HG02884 (cell line): ENCODE results near the gene SORCS2.

Experiments used
- ATAC-seq: cut with Tn5 transposase; IDR thresholded peaks from one replicate; pipeline ENCODE4 v1.9.1; 2021; ENCODE audit warnings: mild to moderate bottlenecking, moderate library complexity; ENCODE audit not compliant: unreplicated experiment

Gene SORCS2

GRCh38 chr4:7744142-7744804 is 551.9 kb downstream of the SORCS2 start:
- ATAC-seq = no peak

- no peak for ATAC-seq
These were observed 553.1 kb downstream of the SORCS2 start for GRCh38 chr4:7745301-7745885.

- no peak for ATAC-seq
These were observed 554.2 kb downstream of the SORCS2 start for GRCh38 chr4:7746351-7747061.

- no peak for ATAC-seq
These were observed 554.7 kb downstream of the SORCS2 start for GRCh38 chr4:7747062-7747385.

GRCh38 chr4:7747566-7747965 is 555.2 kb downstream of the SORCS2 start:
- no peak for ATAC-seq

GRCh38 chr4:7750523-7750922 is 558.2 kb downstream of the SORCS2 start:
- no peak for ATAC-seq

GRCh38 chr4:7750972-7751371 is 558.6 kb downstream of the SORCS2 start:
- no peak for ATAC-seq

- no peak for ATAC-seq
These were observed 560.3 kb downstream of the SORCS2 start for GRCh38 chr4:7752649-7753048.

GRCh38 chr4:7753271-7753670 is 560.9 kb downstream of the SORCS2 start:
- no peak for ATAC-seq

- ATAC-seq = no peak
These were observed 561.7 kb downstream of the SORCS2 start for GRCh38 chr4:7753931-7754465.

GRCh38 chr4:7754565-7755262 is 562.4 kb downstream of the SORCS2 start:
- no peak for ATAC-seq

- no peak for ATAC-seq
These were observed 563.2 kb downstream of the SORCS2 start for GRCh38 chr4:7755561-7755960.

- no peak for ATAC-seq
These were observed 563.7 kb downstream of the SORCS2 start for GRCh38 chr4:7756071-7756470.

GRCh38 chr4:7756561-7757355 is 564.4 kb downstream of the SORCS2 start:
- ATAC-seq = no peak

- no peak for ATAC-seq
These were observed 565.4 kb downstream of the SORCS2 start for GRCh38 chr4:7757501-7758471.

GRCh38 chr4:7758476-7758875 is 566.1 kb downstream of the SORCS2 start:
- ATAC-seq = no peak

GRCh38 chr4:7759216-7759615 is 566.9 kb downstream of the SORCS2 start:
- ATAC-seq = peak; percentile 68

- ATAC-seq = no peak
These were observed 567.3 kb downstream of the SORCS2 start for GRCh38 chr4:7759635-7760034.

GRCh38 chr4:7760228-7760627 is 567.9 kb downstream of the SORCS2 start:
- ATAC-seq = no peak

- no peak for ATAC-seq
These were observed 568.4 kb downstream of the SORCS2 start for GRCh38 chr4:7760706-7761105.
